HL-60 (cell line): ENCODE results near the gene IKZF3.

Experiments used
- CTCF ChIP-seq: IDR thresholded peaks from one replicate; pipeline ENCODE4 v1.5.1; 2011; ENCODE audit warnings: low read length, control low read depth, inconsistent platforms; ENCODE audit not compliant: insufficient read depth
- GABPA ChIP-seq: IDR thresholded peaks from 2 replicates; pipeline ENCODE4 v1.6.1; 2012; ENCODE audit warnings: low read depth
- POLR2AphosphoS5 ChIP-seq: IDR thresholded peaks from 2 replicates; pipeline ENCODE4 v1.6.1; 2012; ENCODE audit warnings: low read depth
- SPI1 ChIP-seq: IDR thresholded peaks from 2 replicates; pipeline ENCODE4 v1.6.1; 2012; ENCODE audit warnings: low read depth, mild to moderate bottlenecking, borderline replicate concordance
- TF ChIP-seq, protein P1 (sequence below): IDR thresholded peaks from 2 replicates; pipeline ENCODE4 v1.6.1; 2012; ENCODE audit warnings: low read depth; ENCODE audit not compliant: insufficient replicate concordance

DNA sequence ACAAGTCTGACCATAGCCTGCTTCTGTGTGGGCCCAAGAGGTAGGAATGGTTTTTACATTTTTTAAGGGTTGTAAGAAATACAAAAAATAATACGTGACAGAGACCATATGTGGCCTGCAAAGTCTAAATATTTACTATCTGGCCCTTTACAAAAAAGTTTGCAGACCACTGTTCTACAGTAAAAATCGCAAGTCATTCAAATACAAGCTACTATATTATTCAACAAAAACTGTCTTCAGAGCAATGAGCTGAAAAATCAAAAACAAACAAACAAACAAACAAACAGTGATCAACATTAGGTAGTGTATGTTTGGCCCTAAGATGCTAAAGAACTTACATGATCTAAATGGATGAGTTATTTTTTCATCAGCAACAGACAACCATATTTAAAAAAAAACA is 32.5 kb downstream of the IKZF3 start:
- no peak for TF ChIP-seq CTCF
- TF ChIP-seq, protein P1, sequence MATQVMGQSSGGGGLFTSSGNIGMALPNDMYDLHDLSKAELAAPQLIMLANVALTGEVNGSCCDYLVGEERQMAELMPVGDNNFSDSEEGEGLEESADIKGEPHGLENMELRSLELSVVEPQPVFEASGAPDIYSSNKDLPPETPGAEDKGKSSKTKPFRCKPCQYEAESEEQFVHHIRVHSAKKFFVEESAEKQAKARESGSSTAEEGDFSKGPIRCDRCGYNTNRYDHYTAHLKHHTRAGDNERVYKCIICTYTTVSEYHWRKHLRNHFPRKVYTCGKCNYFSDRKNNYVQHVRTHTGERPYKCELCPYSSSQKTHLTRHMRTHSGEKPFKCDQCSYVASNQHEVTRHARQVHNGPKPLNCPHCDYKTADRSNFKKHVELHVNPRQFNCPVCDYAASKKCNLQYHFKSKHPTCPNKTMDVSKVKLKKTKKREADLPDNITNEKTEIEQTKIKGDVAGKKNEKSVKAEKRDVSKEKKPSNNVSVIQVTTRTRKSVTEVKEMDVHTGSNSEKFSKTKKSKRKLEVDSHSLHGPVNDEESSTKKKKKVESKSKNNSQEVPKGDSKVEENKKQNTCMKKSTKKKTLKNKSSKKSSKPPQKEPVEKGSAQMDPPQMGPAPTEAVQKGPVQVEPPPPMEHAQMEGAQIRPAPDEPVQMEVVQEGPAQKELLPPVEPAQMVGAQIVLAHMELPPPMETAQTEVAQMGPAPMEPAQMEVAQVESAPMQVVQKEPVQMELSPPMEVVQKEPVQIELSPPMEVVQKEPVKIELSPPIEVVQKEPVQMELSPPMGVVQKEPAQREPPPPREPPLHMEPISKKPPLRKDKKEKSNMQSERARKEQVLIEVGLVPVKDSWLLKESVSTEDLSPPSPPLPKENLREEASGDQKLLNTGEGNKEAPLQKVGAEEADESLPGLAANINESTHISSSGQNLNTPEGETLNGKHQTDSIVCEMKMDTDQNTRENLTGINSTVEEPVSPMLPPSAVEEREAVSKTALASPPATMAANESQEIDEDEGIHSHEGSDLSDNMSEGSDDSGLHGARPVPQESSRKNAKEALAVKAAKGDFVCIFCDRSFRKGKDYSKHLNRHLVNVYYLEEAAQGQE, result no peak
- TF ChIP-seq POLR2AphosphoS5, result no peak
- TF ChIP-seq GABPA, result no peak
- TF ChIP-seq SPI1, result no peak
